ENCODE measurements around the gene SDK1.

The SDK1 gene

DNA sequence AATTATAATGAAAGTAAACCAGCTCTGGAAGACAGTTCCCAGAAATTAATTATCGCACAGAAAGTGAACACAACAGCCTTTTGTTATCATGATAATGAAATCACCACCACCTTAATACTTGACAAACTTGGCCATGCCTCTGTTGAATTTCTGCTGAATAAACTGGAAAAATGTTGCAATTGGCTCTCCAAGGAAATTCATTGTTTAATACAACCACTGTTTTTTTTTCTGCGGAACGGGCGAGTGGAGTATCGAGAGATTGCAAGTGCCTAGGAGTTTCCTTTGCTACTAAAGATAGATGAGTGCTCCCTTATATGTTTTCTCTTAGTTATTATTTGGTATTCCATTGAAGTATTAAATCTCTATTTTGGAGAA lies 657.0 kb downstream of the SDK1 start:
- H3K79me2 ChIP-seq (ENCODE audit: control insufficient read depth, insufficient read depth, low read length, poor library complexity) = no peaks in the 10 kb centered on the region
- H3K4me1 ChIP-seq (ENCODE audit: control insufficient read depth in 1 of 2, insufficient read depth in 2 of 2, low read length in 2 of 2) = peaks cover 4% of the 10 kb centered on the region in 2 experiments
- no peaks in the 10 kb centered on the region for H3K9me3 ChIP-seq (ENCODE audit: insufficient read depth, low read depth, low read length)
- no peak overlapping the region for H3K4ac ChIP-seq (ENCODE audit: low read depth, low read length)
- no peak overlapping the region for H2BK12ac ChIP-seq (ENCODE audit: low read length)
- H2AK5ac ChIP-seq (ENCODE audit: low read length) = no peak overlapping the region
- H3K27ac ChIP-seq (ENCODE audit: low read depth, low read length) = no peak overlapping the region
- H4K12ac ChIP-seq (ENCODE audit: low read depth, low read length) = no peak overlapping the region
- H3K9ac ChIP-seq (ENCODE audit: low read length) = no peak overlapping the region
- no peak overlapping the region for H3K14ac ChIP-seq (ENCODE audit: low read length)
- H3K4me3 ChIP-seq (ENCODE audit: low read depth, low read length) = no peak overlapping the region
- no peak overlapping the region for H2BK5ac ChIP-seq (ENCODE audit: low read depth, low read length, poor library complexity)
- H3K4me2 ChIP-seq (ENCODE audit: low read length) = no peak overlapping the region
- no peaks in the 10 kb centered on the region for H3K27me3 ChIP-seq (ENCODE audit: insufficient read depth, low read length)
- H4K8ac ChIP-seq (ENCODE audit: low read depth, low read length) = no peak overlapping the region
- H2BK120ac ChIP-seq (ENCODE audit: insufficient read depth, low read length, poor library complexity) = no peak overlapping the region
- H2AFZ ChIP-seq (ENCODE audit: insufficient read depth, low read length, poor library complexity) = no peak overlapping the region
- H3K36me3 ChIP-seq (ENCODE audit: control insufficient read depth in 1 of 2, insufficient read depth in 2 of 2, low read length in 2 of 2) = peaks cover 26 to 41% of the 10 kb centered on the region in 2 experiments
- H3K18ac ChIP-seq (ENCODE audit: low read length) = no peak overlapping the region
- no peaks in the 10 kb centered on the region for H3K79me1 ChIP-seq (ENCODE audit: low read length)
- no peak for DNase-seq
- WGBS (ENCODE audit: extremely low coverage, insufficient coverage, insufficient read length) = no CpG with 5 or more reads among the region's 5 CpGs
- H3K23ac ChIP-seq (ENCODE audit: low read length) = no peak overlapping the region
- no peak overlapping the region for H4K91ac ChIP-seq (ENCODE audit: low read depth, low read length)

DNA sequence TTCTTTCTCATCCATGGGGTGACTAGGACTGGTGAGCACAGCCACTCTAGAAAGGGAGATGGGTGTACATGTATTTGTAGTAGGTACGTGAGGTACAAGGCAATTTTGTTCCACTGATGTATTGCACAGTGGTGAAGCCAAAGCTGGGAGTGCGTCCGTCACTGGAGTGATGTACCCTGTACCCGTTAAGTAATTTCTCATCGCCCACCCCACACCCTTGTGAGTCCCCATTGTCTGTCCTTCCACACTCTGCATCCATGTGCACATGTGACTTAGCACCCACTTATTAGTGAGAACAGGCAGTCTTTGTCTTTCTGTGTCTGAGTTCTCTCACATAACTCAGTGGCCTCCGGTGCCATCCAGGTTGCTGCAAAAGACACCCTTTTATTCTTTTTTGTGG lies 658.3 kb downstream of the SDK1 start:
- Histone ChIP-seq H2BK12ac (ENCODE audit: low read length) (no peak overlapping the region), H2BK5ac (ENCODE audit: low read depth, low read length, poor library complexity) (no peak overlapping the region), H3K9me3 (ENCODE audit: insufficient read depth, low read depth, low read length) (no peaks in the 10 kb centered on the region), H2AFZ (ENCODE audit: insufficient read depth, low read length, poor library complexity) (no peak overlapping the region), H3K4me2 (ENCODE audit: low read length) (no peak overlapping the region), H3K4me1 (ENCODE audit: control insufficient read depth in 1 of 2, insufficient read depth in 2 of 2, low read length in 2 of 2) (peaks cover 4% of the 10 kb centered on the region in 2 experiments), H3K79me2 (ENCODE audit: control insufficient read depth, insufficient read depth, low read length, poor library complexity) (no peaks in the 10 kb centered on the region), H4K8ac (ENCODE audit: low read depth, low read length) (no peak overlapping the region), H4K91ac (ENCODE audit: low read depth, low read length) (no peak overlapping the region), H3K23ac (ENCODE audit: low read length) (no peak overlapping the region), H4K12ac (ENCODE audit: low read depth, low read length) (no peak overlapping the region), H3K4ac (ENCODE audit: low read depth, low read length) (no peak overlapping the region), H3K14ac (ENCODE audit: low read length) (no peak overlapping the region), H3K9ac (ENCODE audit: low read length) (no peak overlapping the region), H3K36me3 (ENCODE audit: control insufficient read depth in 1 of 2, insufficient read depth in 2 of 2, low read length in 2 of 2) (peaks cover 32 to 45% of the 10 kb centered on the region in 2 experiments), H3K79me1 (ENCODE audit: low read length) (no peaks in the 10 kb centered on the region), H3K27ac (ENCODE audit: low read depth, low read length) (no peak overlapping the region), H2BK120ac (ENCODE audit: insufficient read depth, low read length, poor library complexity) (no peak overlapping the region), H3K27me3 (ENCODE audit: insufficient read depth, low read length) (no peaks in the 10 kb centered on the region), H3K4me3 (ENCODE audit: low read depth, low read length) (no peak overlapping the region), H3K18ac (ENCODE audit: low read length) (no peak overlapping the region), H2AK5ac (ENCODE audit: low read length) (no peak overlapping the region)
- DNase-seq = no peak
- no CpG with 5 or more reads among the region's 6 CpGs for WGBS (ENCODE audit: extremely low coverage, insufficient coverage, insufficient read length)

DNA sequence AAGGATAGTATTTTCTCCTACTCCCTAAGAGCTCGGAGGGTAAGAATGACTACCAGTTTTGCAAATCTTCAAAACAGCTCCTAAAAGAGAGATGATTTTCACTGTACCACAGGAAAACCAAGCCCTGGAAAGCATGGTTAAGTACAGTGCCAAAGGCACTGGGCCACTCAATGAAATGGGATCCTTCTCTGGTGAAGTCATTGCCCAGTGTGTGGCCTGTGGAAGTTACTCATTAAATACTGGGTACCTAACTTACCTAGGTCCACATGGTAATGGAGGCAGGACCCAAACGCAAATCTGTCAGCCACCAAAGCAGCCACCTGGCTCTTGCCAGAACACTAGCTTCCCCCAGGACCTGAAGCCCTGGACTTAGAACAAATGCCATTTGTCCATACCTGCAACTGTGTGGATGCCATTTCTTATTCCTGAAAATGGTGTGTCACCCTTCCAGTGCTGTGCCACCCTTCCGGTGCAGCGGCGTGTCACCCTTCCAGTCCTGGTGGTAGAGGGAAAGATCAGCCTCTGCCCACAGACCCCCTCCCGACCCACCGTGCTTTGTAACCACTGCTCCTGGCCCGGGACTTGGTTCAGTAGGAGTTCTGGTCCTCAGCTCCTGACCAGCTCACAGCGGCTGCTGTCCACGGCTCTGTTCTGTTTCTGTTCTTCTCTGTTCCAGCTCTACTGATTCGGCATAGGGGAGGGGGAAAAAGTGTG lies 659.2 kb downstream of the SDK1 start:
- WGBS (ENCODE audit: extremely low coverage, insufficient coverage, insufficient read length) = no CpG with 5 or more reads among the region's 11 CpGs
- Histone ChIP-seq H3K4me1 (ENCODE audit: control insufficient read depth in 1 of 2, insufficient read depth in 2 of 2, low read length in 2 of 2) (peaks cover 4% of the 10 kb centered on the region in 2 experiments), H2BK5ac (ENCODE audit: low read depth, low read length, poor library complexity) (no peak overlapping the region)

DNA sequence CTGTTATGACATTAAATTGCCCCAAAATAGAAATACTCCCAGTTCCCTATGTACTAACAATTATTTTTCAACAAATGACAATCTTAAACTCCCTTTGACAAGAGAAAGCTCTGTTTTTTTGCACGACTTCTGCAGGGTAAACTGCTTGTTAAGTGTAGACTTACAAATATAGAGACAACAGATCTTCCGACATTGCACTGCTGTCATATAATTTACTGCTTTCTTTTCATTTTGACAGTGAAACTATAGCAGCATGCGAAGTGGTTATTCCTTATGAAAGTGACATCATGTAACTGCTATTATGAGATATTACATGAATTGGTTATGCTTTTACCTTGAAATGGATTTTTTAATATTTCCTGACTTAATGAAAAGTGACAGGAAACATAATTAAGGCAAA lies 659.9 kb downstream of the SDK1 start:
- H3K9ac ChIP-seq (ENCODE audit: low read length) = no peak overlapping the region
- H3K79me1 ChIP-seq (ENCODE audit: low read length) = no peaks in the 10 kb centered on the region
- no peak overlapping the region for H3K14ac ChIP-seq (ENCODE audit: low read length)
- H3K9me3 ChIP-seq (ENCODE audit: insufficient read depth, low read depth, low read length) = no peaks in the 10 kb centered on the region
- no peaks in the 10 kb centered on the region for H3K4me1 ChIP-seq (ENCODE audit: control insufficient read depth in 1 of 2, insufficient read depth in 2 of 2, low read length in 2 of 2)
- peaks cover 26 to 40% of the 10 kb centered on the region in 2 experiments for H3K36me3 ChIP-seq (ENCODE audit: control insufficient read depth in 1 of 2, insufficient read depth in 2 of 2, low read length in 2 of 2)
- no peak overlapping the region for H3K4me2 ChIP-seq (ENCODE audit: low read length)
- no peak overlapping the region for H3K4me3 ChIP-seq (ENCODE audit: low read depth, low read length)
- no peak for DNase-seq
- H2BK12ac ChIP-seq (ENCODE audit: low read length) = no peak overlapping the region
- WGBS (ENCODE audit: extremely low coverage, insufficient coverage, insufficient read length) = no CpG with 5 or more reads among the region's 3 CpGs
- no peaks in the 10 kb centered on the region for H3K79me2 ChIP-seq (ENCODE audit: control insufficient read depth, insufficient read depth, low read length, poor library complexity)
- no peak overlapping the region for H2AK5ac ChIP-seq (ENCODE audit: low read length)
- H2BK120ac ChIP-seq (ENCODE audit: insufficient read depth, low read length, poor library complexity) = no peak overlapping the region
- no peak overlapping the region for H3K23ac ChIP-seq (ENCODE audit: low read length)
- no peak overlapping the region for H2AFZ ChIP-seq (ENCODE audit: insufficient read depth, low read length, poor library complexity)
- no peak overlapping the region for H4K91ac ChIP-seq (ENCODE audit: low read depth, low read length)
- H3K18ac ChIP-seq (ENCODE audit: low read length) = no peak overlapping the region
- H2BK5ac ChIP-seq (ENCODE audit: low read depth, low read length, poor library complexity) = no peak overlapping the region
- no peak overlapping the region for H4K8ac ChIP-seq (ENCODE audit: low read depth, low read length)
- H4K12ac ChIP-seq (ENCODE audit: low read depth, low read length) = no peak overlapping the region
- H3K4ac ChIP-seq (ENCODE audit: low read depth, low read length) = no peak overlapping the region
- H3K27ac ChIP-seq (ENCODE audit: low read depth, low read length) = no peak overlapping the region
- no peaks in the 10 kb centered on the region for H3K27me3 ChIP-seq (ENCODE audit: insufficient read depth, low read length)

More for the DNA sequence above, 659.2 kb downstream of the SDK1 start:
- Histone ChIP-seq H3K23ac (ENCODE audit: low read length) (no peak overlapping the region), H3K18ac (ENCODE audit: low read length) (no peak overlapping the region), H4K12ac (ENCODE audit: low read depth, low read length) (no peak overlapping the region), H3K4me2 (ENCODE audit: low read length) (no peak overlapping the region), H3K27me3 (ENCODE audit: insufficient read depth, low read length) (no peaks in the 10 kb centered on the region), H3K79me1 (ENCODE audit: low read length) (no peaks in the 10 kb centered on the region), H3K14ac (ENCODE audit: low read length) (no peak overlapping the region), H3K4me3 (ENCODE audit: low read depth, low read length) (no peak overlapping the region), H3K27ac (ENCODE audit: low read depth, low read length) (no peak overlapping the region), H4K91ac (ENCODE audit: low read depth, low read length) (no peak overlapping the region), H3K36me3 (ENCODE audit: control insufficient read depth in 1 of 2, insufficient read depth in 2 of 2, low read length in 2 of 2) (peaks cover 30 to 44% of the 10 kb centered on the region in 2 experiments), H3K9ac (ENCODE audit: low read length) (no peak overlapping the region), H4K8ac (ENCODE audit: low read depth, low read length) (no peak overlapping the region), H2AFZ (ENCODE audit: insufficient read depth, low read length, poor library complexity) (no peak overlapping the region), H2AK5ac (ENCODE audit: low read length) (no peak overlapping the region), H3K79me2 (ENCODE audit: control insufficient read depth, insufficient read depth, low read length, poor library complexity) (no peaks in the 10 kb centered on the region), H3K9me3 (ENCODE audit: insufficient read depth, low read depth, low read length) (no peaks in the 10 kb centered on the region), H3K4ac (ENCODE audit: low read depth, low read length) (no peak overlapping the region), H2BK12ac (ENCODE audit: low read length) (no peak overlapping the region), H2BK120ac (ENCODE audit: insufficient read depth, low read length, poor library complexity) (no peak overlapping the region)
- DNase-seq = no peak

All from trophoblast cell (in vitro differentiated cells and primary cell).